ENCODE data around the gene SULT1C3. TPM values are rescaled to one million over a fixed set of nuclear protein-coding genes. Genes with fewer than 3 reads are reported as not detected.

The SULT1C3 gene
- total RNA-seq, 1 donor from 2014 or later = not detected

DNA sequence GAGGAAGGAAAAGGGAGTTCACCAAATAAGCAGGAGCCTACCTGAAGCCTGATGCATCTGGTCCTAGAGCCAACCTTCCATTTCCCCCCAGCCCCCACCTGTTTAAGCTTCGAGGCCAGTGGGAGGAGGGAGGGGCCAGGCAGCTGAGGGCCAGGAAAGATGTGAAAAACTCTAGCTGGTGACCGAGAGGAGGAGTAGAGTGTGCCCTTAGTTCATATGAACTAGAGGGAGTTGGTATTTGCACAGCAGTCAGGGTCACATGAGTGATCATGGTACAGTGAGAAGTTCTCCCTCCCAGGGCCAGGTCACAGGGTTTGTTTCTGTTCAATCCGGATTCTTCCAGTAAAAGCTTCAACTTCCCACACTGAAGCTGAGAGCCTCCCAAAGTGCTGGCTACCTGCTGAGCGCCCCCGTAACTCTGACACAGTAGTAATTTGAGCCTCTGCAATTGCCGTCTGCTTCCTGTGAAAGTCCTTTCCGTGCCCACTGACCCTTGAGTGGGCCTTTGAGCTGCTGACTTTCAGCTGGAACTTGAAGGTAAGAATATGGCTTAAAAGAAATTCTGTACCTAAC, 48.9 kb downstream of the SULT1C3 start, which contains the start of gene SULT1C2:
Gene SULT1C2, plus strand, starts transcription at position 362 of the 573 bp plus-strand sequence. CDS start 4,773 bp downstream, outside the sequence.
- no peak within 1 kb of the TSS for H3K4me3 Mint-ChIP-seq (ENCODE audit: unreplicated experiment)
- DNase-seq (ENCODE audit: low spot score) = peak; percentile 20
- peaks cover 28% of the 10 kb centered on the region for H3K4me1 Mint-ChIP-seq (ENCODE audit: unreplicated experiment)
- H3K27ac Mint-ChIP-seq (ENCODE audit: unreplicated experiment) = peak within 1 kb of the TSS; percentile 14
- TF ChIP-seq, protein P1, sequence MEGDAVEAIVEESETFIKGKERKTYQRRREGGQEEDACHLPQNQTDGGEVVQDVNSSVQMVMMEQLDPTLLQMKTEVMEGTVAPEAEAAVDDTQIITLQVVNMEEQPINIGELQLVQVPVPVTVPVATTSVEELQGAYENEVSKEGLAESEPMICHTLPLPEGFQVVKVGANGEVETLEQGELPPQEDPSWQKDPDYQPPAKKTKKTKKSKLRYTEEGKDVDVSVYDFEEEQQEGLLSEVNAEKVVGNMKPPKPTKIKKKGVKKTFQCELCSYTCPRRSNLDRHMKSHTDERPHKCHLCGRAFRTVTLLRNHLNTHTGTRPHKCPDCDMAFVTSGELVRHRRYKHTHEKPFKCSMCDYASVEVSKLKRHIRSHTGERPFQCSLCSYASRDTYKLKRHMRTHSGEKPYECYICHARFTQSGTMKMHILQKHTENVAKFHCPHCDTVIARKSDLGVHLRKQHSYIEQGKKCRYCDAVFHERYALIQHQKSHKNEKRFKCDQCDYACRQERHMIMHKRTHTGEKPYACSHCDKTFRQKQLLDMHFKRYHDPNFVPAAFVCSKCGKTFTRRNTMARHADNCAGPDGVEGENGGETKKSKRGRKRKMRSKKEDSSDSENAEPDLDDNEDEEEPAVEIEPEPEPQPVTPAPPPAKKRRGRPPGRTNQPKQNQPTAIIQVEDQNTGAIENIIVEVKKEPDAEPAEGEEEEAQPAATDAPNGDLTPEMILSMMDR (IDR thresholded peaks at IDR 0.05; ENCODE audit: unreplicated experiment) = no peak
- peaks cover 7% of the 10 kb centered on the region for H3K27me3 Mint-ChIP-seq (ENCODE audit: unreplicated experiment)
- peaks cover 26% of the 10 kb centered on the region for H3K36me3 Mint-ChIP-seq (ENCODE audit: low read depth, unreplicated experiment)
- H3K9me3 Mint-ChIP-seq (ENCODE audit: unreplicated experiment) = no peaks in the 10 kb centered on the region

DNA sequence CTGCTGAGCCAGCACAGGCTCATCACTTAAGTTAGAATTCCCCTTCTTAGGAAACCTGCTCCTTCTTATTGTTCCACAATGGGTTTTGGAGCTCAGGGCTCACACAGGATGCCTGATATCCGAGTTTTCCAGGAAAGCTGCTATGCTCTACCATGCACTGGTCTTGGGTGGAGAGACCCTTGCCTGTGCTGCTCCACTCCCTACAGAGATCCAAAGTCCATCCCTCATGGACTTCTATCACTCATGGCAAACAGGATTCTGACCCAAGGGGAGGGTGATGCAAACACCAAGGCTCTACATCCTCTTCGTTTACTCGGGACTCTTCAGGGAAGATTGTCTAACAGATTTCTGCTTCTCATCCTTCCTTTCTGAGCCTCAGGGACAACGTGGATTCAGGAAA, 54.1 kb downstream of the SULT1C3 start:
- peaks cover 22% of the 10 kb centered on the region for H3K4me1 Mint-ChIP-seq (ENCODE audit: unreplicated experiment)
- H3K27me3 Mint-ChIP-seq (ENCODE audit: unreplicated experiment) = peaks cover 9% of the 10 kb centered on the region
- no peak overlapping the region for H3K4me3 Mint-ChIP-seq (ENCODE audit: unreplicated experiment)
- TF ChIP-seq, protein P1 (IDR thresholded peaks at IDR 0.05; ENCODE audit: unreplicated experiment) = no peak
- no peaks in the 10 kb centered on the region for H3K9me3 Mint-ChIP-seq (ENCODE audit: unreplicated experiment)
- H3K36me3 Mint-ChIP-seq (ENCODE audit: low read depth, unreplicated experiment) = peaks cover 21% of the 10 kb centered on the region
- no peak for DNase-seq (ENCODE audit: low spot score)
- no peak overlapping the region for H3K27ac Mint-ChIP-seq (ENCODE audit: unreplicated experiment)

DNA sequence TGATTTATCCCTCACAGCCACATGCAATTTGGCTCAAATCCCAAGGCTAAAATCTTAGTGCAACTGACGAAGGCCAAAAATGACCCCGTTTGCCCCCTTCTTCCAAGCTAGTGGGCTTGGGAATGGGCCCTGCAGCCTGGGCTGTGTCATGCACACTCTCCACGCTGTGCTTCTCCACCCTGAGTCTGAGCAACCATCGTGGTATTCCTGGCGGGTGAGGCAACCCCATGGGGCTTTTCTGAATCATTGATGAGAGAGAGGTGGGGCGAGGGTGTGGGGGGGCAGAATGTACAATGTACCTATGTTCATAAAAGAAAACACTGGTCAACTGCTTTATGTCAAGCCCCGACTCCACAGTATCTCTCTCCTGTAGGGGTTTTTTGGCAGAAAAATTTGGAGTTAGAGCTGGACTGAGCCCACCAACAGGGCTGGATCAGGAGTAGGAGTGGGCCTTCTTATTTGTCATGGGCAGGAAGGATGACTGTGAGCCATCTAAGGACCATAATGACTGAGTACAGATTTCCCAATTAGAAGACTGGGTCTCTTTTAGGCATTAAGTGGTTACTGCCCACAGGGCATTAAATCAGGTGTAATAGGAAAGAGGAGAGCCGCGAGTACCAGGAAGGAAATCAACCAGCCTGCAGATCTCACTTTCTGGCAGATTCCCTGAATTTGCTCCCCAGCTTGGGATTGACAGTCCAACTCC, 57.8 kb downstream of the SULT1C3 start:
- no peak for DNase-seq (ENCODE audit: low spot score)

GRCh38 chr2:108301558-108301957, 61.8 kb downstream of the SULT1C3 start:
- no peak for DNase-seq (ENCODE audit: low spot score)
- Mint-ChIP-seq H3K9me3 (ENCODE audit: unreplicated experiment) (no peaks in the 10 kb centered on the region), H3K4me1 (ENCODE audit: unreplicated experiment) (no peaks in the 10 kb centered on the region), H3K27me3 (ENCODE audit: unreplicated experiment) (peaks cover 7% of the 10 kb centered on the region), H3K4me3 (ENCODE audit: unreplicated experiment) (no peak overlapping the region), H3K36me3 (ENCODE audit: low read depth, unreplicated experiment) (peaks cover 3% of the 10 kb centered on the region), H3K27ac (ENCODE audit: unreplicated experiment) (no peak overlapping the region)
- TF ChIP-seq, protein P1 (IDR thresholded peaks at IDR 0.05; ENCODE audit: unreplicated experiment) = no peak

More for the DNA sequence above, 57.8 kb downstream of the SULT1C3 start:
- no peak overlapping the region for H3K4me3 Mint-ChIP-seq (ENCODE audit: unreplicated experiment)
- peaks cover 7% of the 10 kb centered on the region for H3K27me3 Mint-ChIP-seq (ENCODE audit: unreplicated experiment)
- H3K4me1 Mint-ChIP-seq (ENCODE audit: unreplicated experiment) = peaks cover 8% of the 10 kb centered on the region
- TF ChIP-seq, protein P1 (IDR thresholded peaks at IDR 0.05; ENCODE audit: unreplicated experiment) = no peak
- peaks cover 8% of the 10 kb centered on the region for H3K36me3 Mint-ChIP-seq (ENCODE audit: low read depth, unreplicated experiment)
- H3K9me3 Mint-ChIP-seq (ENCODE audit: unreplicated experiment) = no peaks in the 10 kb centered on the region
- H3K27ac Mint-ChIP-seq (ENCODE audit: unreplicated experiment) = no peak overlapping the region

GRCh38 chr2:108304975-108305374, 65.2 kb downstream of the SULT1C3 start:
- Mint-ChIP-seq H3K4me1 (ENCODE audit: unreplicated experiment) (no peaks in the 10 kb centered on the region), H3K36me3 (ENCODE audit: low read depth, unreplicated experiment) (peaks cover 8% of the 10 kb centered on the region), H3K4me3 (ENCODE audit: unreplicated experiment) (no peak overlapping the region), H3K27ac (ENCODE audit: unreplicated experiment) (no peak overlapping the region), H3K27me3 (ENCODE audit: unreplicated experiment) (peaks cover 6% of the 10 kb centered on the region), H3K9me3 (ENCODE audit: unreplicated experiment) (no peaks in the 10 kb centered on the region)
- TF ChIP-seq, protein P1 (IDR thresholded peaks at IDR 0.05; ENCODE audit: unreplicated experiment) = no peak
- no peak for DNase-seq (ENCODE audit: low spot score)
